BJ (cell line): Measurements from ENCODE around the gene FAF1. TPM values are rescaled to one million over a fixed set of nuclear protein-coding genes. Genes with fewer than 3 reads are reported as not detected.
"Not testable (repeated sequence)": the region's sequence is repeated elsewhere in the genome, so short reads cannot be mapped to it uniquely, and the experiment has no call there.

Experiments used
- CTCF ChIA-PET: fragments of 350-600 bp; formaldehyde crosslinking; extraction: SDS; loops from one replicate; lab custom pipeline; 2021; ENCODE audit warnings: antibody characterized with exemption, inconsistent platforms; lab: Yijun Ruan, JAX
- POLR2A ChIA-PET: fragments of 300-600 bp; sonication (Branson Sonifier 250); formaldehyde crosslinking; extraction: SDS; loops from one replicate; lab custom pipeline; 2021; ENCODE audit warnings: antibody characterized with exemption; lab: Charles Lee
- DNase-seq: peaks from one replicate; pipeline ENCODE4 v3.0.0-alpha.2; 2011; ENCODE audit warnings: low read depth
- H3K27me3 ChIP-seq: 2 replicates; pipeline ENCODE4 v1.6.0; 2011; ENCODE audit warnings: low read length; ENCODE audit not compliant: control insufficient read depth, insufficient read depth
- H3K36me3 ChIP-seq: 2 replicates; pipeline ENCODE4 v1.5.1; 2011; ENCODE audit warnings: low read length; ENCODE audit not compliant: control insufficient read depth, insufficient read depth
- H3K4me3 ChIP-seq: 2 replicates; pipeline ENCODE4 v1.5.1; 2011; ENCODE audit warnings: low read depth, mild to moderate bottlenecking, control low read depth, low read length
- CTCF ChIP-seq: IDR thresholded peaks from 2 replicates; pipeline ENCODE4 v1.5.1; 2011; ENCODE audit warnings: low read depth, mild to moderate bottlenecking, control low read depth, inconsistent platforms, low read length, moderate library complexity; ENCODE audit not compliant: insufficient read depth
- polyA plus RNA-seq: library from polyadenylated mRNA; depleted of rRNA; stranded (reverse); fragments of >200 nt; gene quantifications from 2 replicates; pipeline ENCODE4 v1.2.3, GENCODE V29; 2011

Gene FAF1
- polyA plus RNA-seq, 1 experiment = 15.5 TPM

- ChIA-PET CTCF (interaction anchor here (1.3 kb wide), 1 partner anchor 467 kb away, joined by 3 read pairs; no protein-coding TSS in a partner anchor), POLR2A (no interaction called here)
- DNase-seq = no peak
- no peak for TF ChIP-seq CTCF
- H3K36me3 ChIP-seq = no peaks in the 10 kb centered on the region
- no peaks in the 10 kb centered on the region for H3K27me3 ChIP-seq
- H3K4me3 ChIP-seq = no peak overlapping the region
These were observed 130.8 kb downstream of the FAF1 start for GRCh38 chr1:50829014-50829958.

GRCh38 chr1:50827546-50827945, 132.5 kb downstream of the FAF1 start:
- POLR2A ChIA-PET = no interaction called here
- no peak for TF ChIP-seq CTCF
- Histone ChIP-seq H3K27me3 (no peaks in the 10 kb centered on the region), H3K36me3 (no peaks in the 10 kb centered on the region), H3K4me3 (no peak overlapping the region)
- DNase-seq = no peak
- CTCF ChIA-PET = no interaction called here

- DNase-seq, H3K4me3 ChIP-seq, H3K27me3 ChIP-seq, POLR2A ChIA-PET, H3K36me3 ChIP-seq, CTCF ChIA-PET: not testable (repeated sequence)
These were observed 133.3 kb downstream of the FAF1 start for GRCh38 chr1:50826792-50827191.

GRCh38 chr1:50822035-50822776, 137.9 kb downstream of the FAF1 start:
- H3K4me3 ChIP-seq = no peak overlapping the region
- ChIA-PET CTCF (no interaction called here), POLR2A (no interaction called here)
- no peak for TF ChIP-seq CTCF
- no peaks in the 10 kb centered on the region for H3K27me3 ChIP-seq
- no peaks in the 10 kb centered on the region for H3K36me3 ChIP-seq
- DNase-seq = no peak

- CTCF ChIA-PET = interaction anchor here (0.8 kb wide), 1 partner anchor 21 kb away, joined by 3 read pairs; no protein-coding TSS in a partner anchor
- H3K4me3 ChIP-seq = no peak overlapping the region
- TF ChIP-seq CTCF = no peak
- no peaks in the 10 kb centered on the region for H3K36me3 ChIP-seq
- POLR2A ChIA-PET = no interaction called here
- no peaks in the 10 kb centered on the region for H3K27me3 ChIP-seq
- no peak for DNase-seq
These were observed 139.5 kb downstream of the FAF1 start for GRCh38 chr1:50820545-50820944.
